BLaER1 (cell line): ENCODE data around the gene ZNF567.
"Not testable (repeated sequence)": the region's sequence is repeated elsewhere in the genome, so short reads cannot be mapped to it uniquely, and the experiment has no call there.

Experiments used
- H3K27ac ChIP-seq: shearing (Covaris generic); formaldehyde crosslinking; 2 replicates; pipeline ENCODE4 v1.8.1; 2022
- H3K27me3 ChIP-seq: shearing (Covaris generic); formaldehyde crosslinking; 2 replicates; pipeline ENCODE4 v1.8.1; 2022
- H3K36me3 ChIP-seq: shearing (Covaris generic); formaldehyde crosslinking; 2 replicates; pipeline ENCODE4 v1.8.1; 2022
- H3K4me1 ChIP-seq: shearing (Covaris generic); formaldehyde crosslinking; 2 replicates; pipeline ENCODE4 v1.8.1; 2022
- H3K4me2 ChIP-seq: shearing (Covaris generic); formaldehyde crosslinking; 2 replicates; pipeline ENCODE4 v1.8.1; 2022
- H3K4me3 ChIP-seq: shearing (Covaris generic); formaldehyde crosslinking; 2 replicates; pipeline ENCODE4 v1.8.1; 2022
- H3K9ac ChIP-seq: shearing (Covaris generic); formaldehyde crosslinking; 2 replicates; pipeline ENCODE4 v1.8.1; 2022
- H3K9me3 ChIP-seq: shearing (Covaris generic); formaldehyde crosslinking; 2 replicates; pipeline ENCODE4 v1.8.1; 2022
- H4K20me1 ChIP-seq: shearing (Covaris generic); formaldehyde crosslinking; 2 replicates; pipeline ENCODE4 v1.8.1; 2022
- Cebpa-rat ChIP-seq: shearing (Covaris generic); IDR thresholded peaks from 2 replicates; pipeline ENCODE4 v1.8.1; 2022

Gene ZNF567

DNA sequence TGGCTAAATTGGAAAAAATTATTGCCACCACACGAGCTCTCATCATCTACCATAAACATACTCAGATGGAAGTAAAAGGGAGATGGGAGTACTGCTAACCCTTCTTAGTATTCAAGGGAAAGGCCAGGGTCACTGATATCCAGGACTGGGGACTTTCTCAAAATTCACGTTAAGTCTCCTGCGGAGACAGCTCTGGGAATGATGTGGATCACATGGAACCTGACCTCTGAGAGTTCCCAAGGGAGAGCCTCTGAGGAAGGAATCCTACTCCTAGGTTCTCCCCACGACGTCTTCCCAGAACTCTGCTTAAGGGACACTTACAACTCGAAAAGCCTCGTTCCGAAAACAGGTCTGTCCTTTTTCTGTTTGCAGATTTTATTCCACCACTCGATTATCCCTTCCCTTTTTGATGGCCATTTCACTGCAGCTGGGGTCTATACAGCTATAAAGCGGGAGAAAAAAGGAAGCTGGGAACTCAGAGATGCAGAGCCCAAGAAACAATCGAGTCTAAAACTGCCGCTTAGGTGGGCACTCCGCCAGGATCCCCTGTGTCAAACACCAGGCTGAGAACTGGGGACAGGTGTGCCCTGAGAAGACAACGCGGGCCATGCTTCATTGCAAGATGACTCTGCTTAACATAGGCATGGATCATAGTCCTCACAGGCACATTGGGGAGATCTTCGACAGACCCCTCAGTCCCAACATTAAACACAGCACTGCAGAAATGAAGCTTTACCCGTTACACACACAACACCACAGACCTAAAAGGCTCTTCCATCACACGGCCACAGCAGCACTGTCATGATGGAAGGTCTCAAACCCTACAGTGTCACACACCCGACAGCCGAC, 823 bp upstream of the ZNF567 start:
- Histone ChIP-seq H3K36me3 (peaks cover 43% of the 10 kb centered on the region), H3K4me3 (peak overlapping the region; percentile 90), H3K4me2 (peak overlapping the region; percentile 97), H4K20me1 (no peaks in the 10 kb centered on the region), H3K4me1 (peaks cover 22% of the 10 kb centered on the region), H3K9ac (peak overlapping the region; percentile 91), H3K27ac (peak overlapping the region; percentile 85), H3K9me3 (peaks cover 50% of the 10 kb centered on the region), H3K27me3 (no peaks in the 10 kb centered on the region)
- TF ChIP-seq Cebpa-rat = no peak

DNA sequence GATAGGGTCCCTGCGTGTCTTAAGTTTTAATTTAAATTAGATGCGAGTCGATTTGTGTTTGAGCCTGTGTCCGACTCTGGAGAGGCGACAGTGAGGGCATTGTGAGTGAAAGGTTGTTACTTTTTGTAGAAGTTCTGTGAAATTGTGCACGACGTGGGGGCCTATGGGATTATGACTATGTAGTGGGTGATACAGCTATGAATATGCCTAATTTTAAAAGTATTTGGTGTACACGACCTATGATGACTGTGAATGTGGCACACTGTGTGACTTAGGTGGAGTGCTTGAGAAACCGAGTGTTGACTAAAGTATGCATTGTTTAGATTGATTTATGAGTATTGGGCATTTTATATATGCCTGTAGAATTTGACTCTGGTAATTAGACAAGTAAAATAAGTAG, 646 bp downstream of the ZNF567 start:
- Histone ChIP-seq H3K4me3 (peak overlapping the region; percentile 90), H3K9ac (peak overlapping the region; percentile 91), H3K27ac (peak overlapping the region; percentile 85), H3K36me3 (peaks cover 57% of the 10 kb centered on the region), H3K27me3 (no peaks in the 10 kb centered on the region), H4K20me1 (no peaks in the 10 kb centered on the region), H3K4me2 (peak overlapping the region; percentile 97), H3K4me1 (peaks cover 22% of the 10 kb centered on the region), H3K9me3 (peaks cover 52% of the 10 kb centered on the region)
- TF ChIP-seq Cebpa-rat = no peak

DNA sequence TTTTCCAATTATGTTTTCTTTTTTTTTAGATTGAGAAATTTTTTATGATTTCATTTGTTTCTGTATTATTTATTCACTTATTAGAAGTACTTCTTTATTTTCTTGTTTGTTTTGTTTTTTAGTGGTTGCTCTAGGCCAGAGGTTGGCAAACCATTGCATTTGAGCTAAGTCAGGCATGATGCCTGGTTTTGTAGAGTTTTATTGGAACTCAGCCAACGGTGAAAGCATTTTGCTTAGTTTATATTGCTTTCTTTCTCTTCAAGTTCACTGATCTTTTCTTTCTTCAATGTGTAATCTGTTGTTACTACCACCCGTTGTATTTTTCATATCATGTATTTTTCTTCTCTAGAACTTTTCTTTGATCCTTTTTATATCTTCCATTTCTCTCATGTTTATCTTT, 19.7 kb downstream of the ZNF567 start:
- no peak overlapping the region for H3K4me3 ChIP-seq
- no peak for TF ChIP-seq Cebpa-rat
- peaks cover 92% of the 10 kb centered on the region for H3K9me3 ChIP-seq
- H3K27ac ChIP-seq = no peak overlapping the region
- no peak overlapping the region for H3K9ac ChIP-seq
- H3K4me1 ChIP-seq = no peaks in the 10 kb centered on the region
- H3K36me3 ChIP-seq = peaks cover 88% of the 10 kb centered on the region
- no peak overlapping the region for H3K4me2 ChIP-seq
- H3K27me3 ChIP-seq = no peaks in the 10 kb centered on the region
- H4K20me1 ChIP-seq = no peaks in the 10 kb centered on the region

DNA sequence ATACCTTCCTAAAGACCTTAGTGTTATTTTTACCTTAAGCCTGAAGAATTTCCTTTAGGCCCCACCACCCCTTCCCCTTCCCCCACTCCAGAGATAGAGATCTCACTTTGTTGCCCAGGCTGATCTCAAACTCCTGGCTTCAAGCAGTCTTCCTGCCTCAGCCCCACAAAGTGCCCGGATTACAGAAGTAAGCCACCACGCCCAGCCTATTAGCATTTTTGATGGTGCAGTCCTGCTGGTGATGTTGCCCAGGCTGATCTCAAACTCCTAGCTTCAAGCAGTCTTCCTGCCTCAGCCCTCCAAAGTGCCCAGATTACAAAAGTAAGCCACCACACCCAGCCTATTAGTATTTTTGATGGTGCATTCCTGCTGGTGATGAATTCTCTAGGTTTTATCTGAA, 22.0 kb downstream of the ZNF567 start:
- no peak overlapping the region for H3K27ac ChIP-seq
- H3K9me3 ChIP-seq = peaks cover 100% of the 10 kb centered on the region
- no peak overlapping the region for H3K4me2 ChIP-seq
- no peak overlapping the region for H3K9ac ChIP-seq
- no peak overlapping the region for H3K4me3 ChIP-seq
- H3K36me3 ChIP-seq = peaks cover 98% of the 10 kb centered on the region
- no peak for TF ChIP-seq Cebpa-rat
- no peaks in the 10 kb centered on the region for H3K4me1 ChIP-seq
- H3K27me3 ChIP-seq = peaks cover 3% of the 10 kb centered on the region; the same call in 1 of the 2 replicates
- H4K20me1 ChIP-seq = no peaks in the 10 kb centered on the region

DNA sequence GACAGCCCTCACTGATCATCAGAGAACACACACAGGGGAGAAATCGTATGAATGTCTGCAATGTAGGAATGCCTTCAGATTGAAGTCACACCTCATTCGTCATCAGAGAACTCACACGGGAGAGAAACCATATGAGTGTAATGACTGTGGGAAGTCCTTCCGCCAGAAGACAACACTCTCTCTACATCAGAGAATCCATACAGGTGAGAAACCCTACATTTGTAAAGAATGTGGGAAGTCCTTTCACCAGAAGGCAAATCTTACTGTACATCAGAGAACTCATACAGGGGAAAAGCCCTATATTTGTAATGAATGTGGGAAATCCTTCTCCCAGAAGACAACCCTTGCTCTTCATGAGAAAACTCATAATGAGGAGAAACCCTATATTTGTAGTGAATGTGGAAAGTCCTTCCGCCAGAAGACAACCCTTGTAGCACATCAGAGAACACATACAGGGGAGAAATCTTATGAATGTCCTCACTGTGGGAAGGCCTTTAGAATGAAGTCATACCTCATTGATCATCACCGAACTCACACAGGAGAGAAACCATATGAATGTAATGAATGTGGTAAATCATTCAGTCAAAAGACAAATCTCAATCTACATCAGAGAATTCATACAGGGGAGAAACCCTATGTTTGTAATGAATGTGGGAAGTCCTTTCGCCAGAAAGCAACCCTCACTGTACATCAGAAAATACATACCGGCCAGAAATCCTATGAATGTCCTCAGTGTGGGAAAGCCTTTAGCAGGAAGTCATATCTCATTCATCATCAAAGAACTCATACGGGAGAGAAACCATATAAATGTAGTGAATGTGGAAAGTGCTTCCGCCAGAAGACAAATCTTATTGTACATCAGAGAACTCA, 32.5 kb downstream of the ZNF567 start:
- Histone ChIP-seq H3K9me3 (peaks cover 98% of the 10 kb centered on the region), H3K4me2 (no peak overlapping the region), H3K36me3 (peaks cover 99% of the 10 kb centered on the region), H3K27me3 (no peaks in the 10 kb centered on the region), H3K4me1 (no peaks in the 10 kb centered on the region), H3K9ac (no peak overlapping the region), H3K27ac (no peak overlapping the region), H3K4me3 (peak overlapping the region; percentile 48), H4K20me1 (no peaks in the 10 kb centered on the region)
- no peak for TF ChIP-seq Cebpa-rat

DNA sequence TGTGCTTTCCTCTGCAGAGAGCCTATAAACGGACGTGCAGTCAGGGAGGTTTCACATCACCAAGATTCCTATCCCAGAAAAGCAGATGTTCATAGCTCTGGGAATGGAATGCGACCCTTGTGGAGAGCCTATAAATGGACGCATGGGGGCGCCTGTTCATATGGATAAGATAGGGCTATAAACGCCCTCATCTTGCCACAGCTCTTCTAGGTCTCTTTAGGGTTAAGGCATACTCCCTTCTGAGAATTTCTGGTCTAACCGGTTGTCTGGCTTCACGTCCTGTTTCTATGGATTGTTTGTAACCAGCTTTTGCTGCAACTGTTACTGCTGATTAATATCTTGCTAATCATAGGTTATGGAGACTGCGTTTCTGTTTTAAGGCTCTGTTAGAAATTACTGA, 48.8 kb downstream of the ZNF567 start:
- Histone ChIP-seq H3K9me3 (peaks cover 99% of the 10 kb centered on the region), H3K36me3 (peaks cover 78% of the 10 kb centered on the region)
- not testable (repeated sequence) for H3K4me2 ChIP-seq, H4K20me1 ChIP-seq, H3K4me3 ChIP-seq, H3K27ac ChIP-seq, H3K27me3 ChIP-seq, H3K9ac ChIP-seq, H3K4me1 ChIP-seq

DNA sequence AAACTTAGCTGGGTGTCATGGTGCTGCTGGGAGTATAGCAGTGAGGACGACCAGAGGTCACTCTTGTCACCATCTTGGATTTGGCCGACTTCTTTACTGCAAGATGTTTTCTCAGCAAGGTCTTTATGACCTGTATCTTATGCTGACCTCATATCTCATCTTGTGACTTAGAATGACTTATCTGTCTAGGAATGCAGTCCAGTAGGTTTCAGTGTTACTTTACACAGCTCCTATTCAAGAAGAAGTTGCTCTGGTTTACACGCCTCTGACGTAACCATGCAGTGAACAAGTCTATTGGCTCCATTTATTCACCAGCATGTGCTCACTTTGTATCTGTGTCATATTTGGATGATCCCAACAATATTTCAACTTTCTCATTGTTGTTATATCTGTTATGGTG, 58.5 kb downstream of the ZNF567 start:
- TF ChIP-seq Cebpa-rat = no peak

DNA sequence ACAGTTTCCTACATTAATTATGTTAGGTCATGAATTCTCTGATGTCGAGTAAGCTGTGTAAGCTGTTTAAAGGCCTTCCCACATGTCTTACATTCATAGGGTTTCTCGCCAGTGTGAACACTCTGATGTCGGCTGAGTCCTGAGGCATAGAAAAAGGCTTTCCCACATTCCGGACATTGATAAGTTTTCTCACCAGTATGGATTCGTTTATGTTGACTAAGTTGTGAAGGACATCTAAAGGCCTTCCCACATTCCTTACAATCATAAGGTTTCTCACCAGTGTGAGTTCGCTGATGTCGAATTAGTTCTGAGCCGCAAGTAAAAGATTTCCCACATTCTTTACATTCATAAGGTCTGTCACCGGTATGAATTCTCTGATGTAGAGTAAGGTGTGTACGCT, 60.3 kb downstream of the ZNF567 start:
- Histone ChIP-seq H3K9me3 (peaks cover 100% of the 10 kb centered on the region), H3K36me3 (peaks cover 97% of the 10 kb centered on the region), H3K4me2 (no peak overlapping the region), H3K9ac (no peak overlapping the region), H3K27ac (no peak overlapping the region), H4K20me1 (no peaks in the 10 kb centered on the region), H3K27me3 (no peaks in the 10 kb centered on the region; the same call in 1 of the 2 replicates), H3K4me3 (peak overlapping the region; percentile 38), H3K4me1 (no peaks in the 10 kb centered on the region)
- no peak for TF ChIP-seq Cebpa-rat

More for the DNA sequence above, 58.5 kb downstream of the ZNF567 start:
- Histone ChIP-seq H3K9ac (no peak overlapping the region), H3K27me3 (no peaks in the 10 kb centered on the region; the same call in 1 of the 2 replicates), H3K36me3 (peaks cover 92% of the 10 kb centered on the region), H3K4me3 (peak overlapping the region; percentile 44), H3K4me1 (no peaks in the 10 kb centered on the region), H3K27ac (no peak overlapping the region), H4K20me1 (no peaks in the 10 kb centered on the region), H3K4me2 (no peak overlapping the region), H3K9me3 (peaks cover 99% of the 10 kb centered on the region)

DNA sequence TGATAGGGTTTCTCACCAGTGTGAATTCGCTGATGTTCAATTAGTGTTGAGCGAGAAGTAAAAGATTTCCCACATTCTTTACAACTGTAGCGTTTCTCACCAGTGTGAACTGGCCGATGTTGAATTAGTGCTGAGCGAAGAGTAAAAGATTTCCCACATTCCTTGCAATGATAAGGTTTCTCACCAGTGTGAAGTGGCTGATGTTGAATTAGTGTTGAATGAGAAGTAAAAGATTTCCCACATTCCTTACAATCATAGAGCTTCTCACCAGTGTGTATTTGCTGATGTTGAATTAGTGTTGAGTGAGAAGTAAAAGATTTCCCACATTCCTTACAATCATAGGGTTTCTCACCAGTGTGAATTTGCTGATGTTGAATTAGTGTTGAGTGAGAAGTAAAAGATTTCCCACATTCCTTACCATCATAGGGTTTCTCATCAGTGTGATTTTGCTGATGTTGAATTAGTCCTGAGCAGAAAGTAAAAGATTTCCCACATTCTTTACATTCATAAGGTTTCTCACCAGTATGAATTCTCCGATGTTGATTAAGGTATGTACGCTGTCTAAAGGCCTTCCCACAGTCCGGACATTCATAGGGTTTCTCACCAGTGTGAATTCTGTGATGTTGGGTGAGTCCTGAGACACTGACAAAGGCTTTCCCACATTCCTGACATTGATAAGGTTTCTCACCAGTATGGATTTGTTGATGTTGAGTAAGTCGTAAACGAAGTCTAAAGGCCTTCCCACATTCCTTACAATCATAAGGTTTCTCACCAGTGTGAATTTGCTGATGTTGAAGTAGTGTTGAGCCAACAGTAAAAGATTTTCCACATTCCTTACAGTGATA, 61.2 kb downstream of the ZNF567 start:
- H3K27me3 ChIP-seq = no peaks in the 10 kb centered on the region; the same call in 1 of the 2 replicates
- peak overlapping the region; percentile 38 for H3K4me3 ChIP-seq
- H3K27ac ChIP-seq = no peak overlapping the region
- peaks cover 100% of the 10 kb centered on the region for H3K9me3 ChIP-seq
- no peak overlapping the region for H3K9ac ChIP-seq
- no peak for TF ChIP-seq Cebpa-rat
- H3K36me3 ChIP-seq = peaks cover 100% of the 10 kb centered on the region
- H3K4me1 ChIP-seq = no peaks in the 10 kb centered on the region
- H3K4me2 ChIP-seq = no peak overlapping the region
- no peaks in the 10 kb centered on the region for H4K20me1 ChIP-seq

DNA sequence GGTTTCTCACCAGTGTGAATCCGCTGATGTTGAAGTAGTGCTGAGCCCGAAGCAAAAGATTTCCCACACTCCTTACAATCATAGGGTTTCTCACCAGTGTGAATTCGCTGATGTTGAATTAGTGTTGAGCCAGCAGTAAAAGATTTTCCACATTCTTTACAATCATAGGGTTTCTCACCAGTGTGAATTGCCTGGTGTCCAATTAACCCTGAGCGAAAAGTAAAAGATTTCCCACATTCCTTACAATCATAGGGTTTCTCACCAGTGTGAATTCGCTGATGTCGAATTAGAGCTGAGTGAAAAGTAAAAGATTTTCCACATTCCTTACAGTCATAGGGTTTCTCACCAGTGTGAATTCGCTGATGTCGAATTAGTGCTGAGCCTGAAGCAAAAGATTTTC, 62.2 kb downstream of the ZNF567 start:
- H3K27ac ChIP-seq, H4K20me1 ChIP-seq, H3K4me2 ChIP-seq, H3K4me1 ChIP-seq, H3K9ac ChIP-seq, H3K27me3 ChIP-seq: not testable (repeated sequence)
- peaks cover 100% of the 10 kb centered on the region for H3K36me3 ChIP-seq
- H3K9me3 ChIP-seq = peaks cover 100% of the 10 kb centered on the region
- peak overlapping the region; percentile 38 for H3K4me3 ChIP-seq
